Stimulated activated CD4-positive, alpha-beta T cell treated with anti-CD3 and anti-CD28 coated beads, TNF-alpha, amount 100 ng/mL, for 1 hour (primary cell): ENCODE data around the gene MYADM.

Source experiments
- DNase-seq, 3 donors: peaks; one replicate each; pipeline ENCODE4 v3.0.0-alpha.2; 2020; ENCODE audit warnings: low read depth in 3 of 3, low spot score in 1 of 3

The MYADM gene

GRCh38 chr19:53910170-53910518, 42.5 kb downstream of the MYADM start:
- DNase-seq, result no peak

GRCh38 chr19:53912653-53913052, 45.0 kb downstream of the MYADM start:
- DNase-seq, result no peak

- DNase-seq, result no peak
These were observed 47.3 kb downstream of the MYADM start for GRCh38 chr19:53915000-53915399.

- no peak for DNase-seq
These were observed 48.3 kb downstream of the MYADM start for GRCh38 chr19:53916004-53916403.

- DNase-seq, result no peak
These were observed 49.7 kb downstream of the MYADM start for GRCh38 chr19:53917356-53917755.
